Smooth muscle cell (in vitro differentiated cells): ENCODE data around the gene ARHGEF19. TPM values are rescaled to one million over a fixed set of nuclear protein-coding genes. Genes with fewer than 3 reads are reported as not detected.

Experiments used
- DNase-seq: peaks from one replicate; lab custom pipeline; 2025; ENCODE audit not compliant: unreplicated experiment; lab: John Stamatoyannopoulos, UW
- H2AFZ ChIP-seq: fragments of 200-600 bp; sonication (generic); 2 replicates; pipeline ENCODE4 v1.6.0; 2016; ENCODE audit warnings: antibody characterized with exemption, low read depth, mild to moderate bottlenecking
- H3F3A ChIP-seq: fragments of 200-600 bp; sonication (generic); 2 replicates; pipeline ENCODE4 v1.6.0; 2017; ENCODE audit warnings: antibody characterized with exemption, low read depth
- H3K27ac ChIP-seq: fragments of 200-600 bp; sonication (generic); 2 replicates; pipeline ENCODE4 v1.5.1; 2016; ENCODE audit warnings: low read depth, mild to moderate bottlenecking
- H3K27me3 ChIP-seq: fragments of 200-600 bp; sonication (generic); 2 replicates; pipeline ENCODE4 v1.6.1; 2016; ENCODE audit warnings: low read depth, mild to moderate bottlenecking
- H3K36me3 ChIP-seq: fragments of 200-600 bp; sonication (generic); 2 replicates; pipeline ENCODE4 v1.5.1; 2016; ENCODE audit warnings: low read depth
- H3K4me1 ChIP-seq: fragments of 200-600 bp; sonication (generic); 2 replicates; pipeline ENCODE4 v1.5.1; 2016; ENCODE audit warnings: low read depth
- H3K4me2 ChIP-seq: fragments of 200-600 bp; sonication (generic); 2 replicates; pipeline ENCODE4 v1.6.0; 2016; ENCODE audit warnings: mild to moderate bottlenecking
- H3K4me3 ChIP-seq: fragments of 200-600 bp; sonication (generic); 2 replicates; pipeline ENCODE4 v1.5.1; 2016; ENCODE audit warnings: mild to moderate bottlenecking
- H3K79me2 ChIP-seq: fragments of 200-600 bp; sonication (generic); 2 replicates; pipeline ENCODE4 v1.6.0; 2016; ENCODE audit warnings: low read depth, mild to moderate bottlenecking
- H3K9ac ChIP-seq: fragments of 200-600 bp; sonication (generic); 2 replicates; pipeline ENCODE4 v1.6.0; 2016; ENCODE audit warnings: low read depth
- H3K9me3 ChIP-seq: fragments of 200-600 bp; sonication (generic); replicated peaks from 2 replicates; pipeline ENCODE4 v1.5.1; 2016; ENCODE audit warnings: low read depth
- H4K20me1 ChIP-seq: fragments of 200-600 bp; sonication (generic); 2 replicates; pipeline ENCODE4 v1.6.0; 2016; ENCODE audit warnings: low read depth
- WGBS: methylation state at CpG from one replicate; pipeline ENCODE4 v1.1.7; 2016; ENCODE audit warnings: low lambda C conversion rate; 5-methylcytosine and 5-hydroxymethylcytosine counted together
- polyA plus RNA-seq: library from polyadenylated mRNA; unstranded; fragments of >200 nt; fragmentation: Nextera tagmentation; extraction: Ambion mirVana; gene quantifications from 2 replicates; pipeline ENCODE4 v1.2.1, GENCODE V29; 2016
- total RNA-seq: library from RNA; depleted of rRNA; stranded (reverse); fragments of >200 nt; gene quantifications from 2 replicates; pipeline ENCODE4 v1.2.3, GENCODE V29; 2014
- TF ChIP-seq, protein P1 (sequence below): fragments of 200-600 bp; sonication (generic); IDR thresholded peaks from 2 replicates; pipeline ENCODE4 v1.5.1; 2017; ENCODE audit warnings: borderline replicate concordance, mild to moderate bottlenecking, antibody characterized with exemption; ENCODE audit not compliant: insufficient read depth, poor library complexity, severe bottlenecking

ARHGEF19 gene
- total and polyA plus RNA-seq, 2 experiments from 2014 or later: 32.1 to 45.9 TPM

DNA sequence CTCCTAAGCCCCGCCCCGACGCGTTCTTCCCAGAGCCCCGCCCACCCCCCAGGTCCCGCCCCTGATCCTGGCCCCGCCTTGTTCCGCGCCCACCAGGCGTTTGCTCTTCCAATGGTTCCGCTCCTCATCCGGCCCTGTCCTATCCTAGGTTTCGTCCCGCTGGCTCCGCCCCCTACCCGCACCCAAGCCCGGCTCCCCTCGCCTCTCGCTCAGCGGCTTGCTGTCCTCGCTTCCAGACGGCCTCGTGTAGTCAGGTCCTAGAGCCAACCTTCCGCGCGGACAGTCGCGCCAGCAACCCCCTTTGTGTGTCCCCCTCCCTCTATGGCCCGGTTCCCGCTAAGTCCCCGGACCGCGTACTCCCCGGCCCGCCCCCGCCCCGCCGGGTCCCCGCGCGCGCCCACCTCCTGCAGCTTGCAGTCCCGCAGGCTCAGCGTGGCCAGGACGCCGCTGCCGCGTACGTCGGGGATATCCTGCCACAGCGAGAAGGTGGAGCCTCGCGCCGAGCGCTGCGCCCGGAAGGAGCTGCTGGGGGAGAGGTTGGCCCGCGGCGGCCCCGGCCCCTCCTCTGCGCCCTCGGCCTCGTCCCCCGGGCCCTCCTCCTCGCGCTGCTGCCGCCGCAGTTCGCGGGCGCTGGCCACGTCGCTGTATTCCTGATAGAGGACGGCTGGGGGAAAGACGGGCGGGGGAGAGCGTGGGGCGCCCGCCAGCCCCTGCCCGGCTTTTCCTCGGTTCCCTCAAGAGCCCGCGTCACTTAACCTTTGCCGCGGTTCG lies 5.7 kb downstream of the ARHGEF19 start:
- H3K27ac ChIP-seq: peak overlapping the region; percentile 94
- peaks cover 3% of the 10 kb centered on the region for H3F3A ChIP-seq
- peak overlapping the region; percentile 85 for H3K9ac ChIP-seq
- no peaks in the 10 kb centered on the region for H3K27me3 ChIP-seq
- peak; percentile 98 for DNase-seq
- peak overlapping the region; percentile 60 for H3K4me3 ChIP-seq
- H3K4me2 ChIP-seq: peak overlapping the region; percentile 89
- H3K36me3 ChIP-seq: no peaks in the 10 kb centered on the region
- no peaks in the 10 kb centered on the region for H3K9me3 ChIP-seq
- H3K4me1 ChIP-seq: peaks cover 15% of the 10 kb centered on the region
- H3K79me2 ChIP-seq: no peaks in the 10 kb centered on the region
- no peaks in the 10 kb centered on the region for H4K20me1 ChIP-seq
- WGBS: 0% methylated on average over 48 of the region's 87 CpGs
- TF ChIP-seq, protein P1, sequence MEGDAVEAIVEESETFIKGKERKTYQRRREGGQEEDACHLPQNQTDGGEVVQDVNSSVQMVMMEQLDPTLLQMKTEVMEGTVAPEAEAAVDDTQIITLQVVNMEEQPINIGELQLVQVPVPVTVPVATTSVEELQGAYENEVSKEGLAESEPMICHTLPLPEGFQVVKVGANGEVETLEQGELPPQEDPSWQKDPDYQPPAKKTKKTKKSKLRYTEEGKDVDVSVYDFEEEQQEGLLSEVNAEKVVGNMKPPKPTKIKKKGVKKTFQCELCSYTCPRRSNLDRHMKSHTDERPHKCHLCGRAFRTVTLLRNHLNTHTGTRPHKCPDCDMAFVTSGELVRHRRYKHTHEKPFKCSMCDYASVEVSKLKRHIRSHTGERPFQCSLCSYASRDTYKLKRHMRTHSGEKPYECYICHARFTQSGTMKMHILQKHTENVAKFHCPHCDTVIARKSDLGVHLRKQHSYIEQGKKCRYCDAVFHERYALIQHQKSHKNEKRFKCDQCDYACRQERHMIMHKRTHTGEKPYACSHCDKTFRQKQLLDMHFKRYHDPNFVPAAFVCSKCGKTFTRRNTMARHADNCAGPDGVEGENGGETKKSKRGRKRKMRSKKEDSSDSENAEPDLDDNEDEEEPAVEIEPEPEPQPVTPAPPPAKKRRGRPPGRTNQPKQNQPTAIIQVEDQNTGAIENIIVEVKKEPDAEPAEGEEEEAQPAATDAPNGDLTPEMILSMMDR: no peak
- H2AFZ ChIP-seq: peak overlapping the region; percentile 29

DNA sequence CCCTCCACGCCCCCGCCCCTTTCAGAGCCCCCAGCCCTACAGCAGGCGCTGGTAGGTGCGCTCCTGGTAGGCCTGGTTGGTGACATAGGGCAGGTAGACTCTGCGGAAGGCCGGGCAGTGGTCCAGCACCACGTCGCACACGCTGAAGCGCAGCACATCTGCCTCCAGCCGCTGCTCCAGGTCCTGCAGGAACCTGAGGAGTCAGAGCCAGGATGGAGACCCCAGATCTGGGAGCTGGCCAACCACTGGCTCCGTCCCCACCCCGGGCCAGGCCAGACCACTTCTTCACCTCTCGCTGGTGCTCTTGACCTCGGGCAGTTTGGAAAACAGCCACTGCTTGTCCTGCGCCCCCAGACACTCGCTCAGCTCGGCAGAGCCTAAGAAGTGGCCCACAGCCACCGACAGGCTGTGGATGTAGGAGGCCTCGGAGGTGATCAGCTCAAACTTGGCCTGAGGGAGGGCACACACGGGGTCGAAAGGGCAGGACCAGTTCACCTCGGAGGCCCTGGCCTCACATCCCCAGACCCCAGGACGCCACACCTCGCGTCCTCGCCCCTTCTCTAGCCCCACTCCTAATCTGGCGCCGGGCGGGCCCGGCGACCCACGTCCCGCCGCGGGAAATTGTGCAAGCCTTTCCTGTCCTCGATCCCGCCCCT lies 6.4 kb downstream of the ARHGEF19 start:
- Histone ChIP-seq H3K4me2 (peak overlapping the region; percentile 89), H4K20me1 (no peaks in the 10 kb centered on the region), H3K9ac (peak overlapping the region; percentile 62), H3K79me2 (no peaks in the 10 kb centered on the region), H3K9me3 (no peaks in the 10 kb centered on the region), H3F3A (peaks cover 3% of the 10 kb centered on the region), H3K4me1 (peaks cover 15% of the 10 kb centered on the region), H2AFZ (no peak overlapping the region), H3K27me3 (no peaks in the 10 kb centered on the region), H3K27ac (peak overlapping the region; percentile 24), H3K36me3 (no peaks in the 10 kb centered on the region), H3K4me3 (peak overlapping the region; percentile 50)
- DNase-seq: no peak
- WGBS: 50% methylated on average over 30 of the region's 38 CpGs
- TF ChIP-seq, protein P1: no peak

DNA sequence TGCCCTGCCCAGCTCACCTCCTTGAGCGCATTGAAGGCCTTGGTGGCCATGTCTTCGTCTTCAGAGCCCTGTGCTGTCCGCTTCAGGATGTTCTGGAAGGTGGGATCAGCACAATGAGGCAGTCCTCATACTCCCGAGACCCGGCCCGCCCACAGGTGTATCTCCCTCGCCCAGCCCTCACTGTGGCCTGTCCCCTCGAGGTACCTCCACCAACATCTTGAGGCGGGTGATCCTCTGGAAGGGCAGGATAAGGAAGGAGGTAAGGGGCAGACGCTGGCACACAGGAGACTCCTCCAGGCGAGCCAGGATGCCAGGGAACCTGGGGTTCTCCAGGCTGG lies 7.1 kb downstream of the ARHGEF19 start:
- Histone ChIP-seq H3K9me3 (no peaks in the 10 kb centered on the region), H3K9ac (no peak overlapping the region), H3K4me1 (peaks cover 14% of the 10 kb centered on the region), H4K20me1 (no peaks in the 10 kb centered on the region), H3K79me2 (no peaks in the 10 kb centered on the region), H3K4me3 (no peak overlapping the region), H3K27me3 (no peaks in the 10 kb centered on the region), H2AFZ (no peak overlapping the region), H3K36me3 (no peaks in the 10 kb centered on the region), H3K4me2 (no peak overlapping the region), H3F3A (peaks cover 3% of the 10 kb centered on the region), H3K27ac (no peak overlapping the region)
- TF ChIP-seq, protein P1: no peak
- DNase-seq: no peak
- over 99% methylated on average over 11 of the region's 11 CpGs for WGBS
